AG08396 (cell line): Measurements from ENCODE around the gene MRPS18A.

Source experiments
- DNase-seq: peaks from one replicate; pipeline ENCODE4 v3.0.0; 2012; ENCODE audit warnings: low spot score, mixed read lengths

Gene MRPS18A

GRCh38 chr6:43698584-43699349, 11.2 kb upstream of the MRPS18A start:
- DNase-seq, result peak; percentile 66

GRCh38 chr6:43697421-43697820, 9.8 kb upstream of the MRPS18A start:
- DNase-seq, result no peak

GRCh38 chr6:43695967-43696291, 8.3 kb upstream of the MRPS18A start:
- no peak for DNase-seq

- DNase-seq, result no peak
These were observed 7.8 kb upstream of the MRPS18A start for GRCh38 chr6:43695215-43695966.

- no peak for DNase-seq
These were observed 1.8 kb upstream of the MRPS18A start for GRCh38 chr6:43689421-43689820.

- DNase-seq, result no peak
These were observed 533 bp downstream of the MRPS18A start for GRCh38 chr6:43687079-43687436.

GRCh38 chr6:43683708-43684455, 3.7 kb downstream of the MRPS18A start:
- DNase-seq, result no peak

- no peak for DNase-seq
These were observed 4.7 kb downstream of the MRPS18A start for GRCh38 chr6:43682724-43683429.

- no peak for DNase-seq
These were observed 6.3 kb downstream of the MRPS18A start for GRCh38 chr6:43681303-43681702.

- DNase-seq, result no peak
These were observed 7.0 kb downstream of the MRPS18A start for GRCh38 chr6:43680308-43681200.

GRCh38 chr6:43679057-43679456, 8.5 kb downstream of the MRPS18A start:
- DNase-seq, result no peak

- DNase-seq, result no peak
These were observed 9.2 kb downstream of the MRPS18A start for GRCh38 chr6:43678341-43678740.

GRCh38 chr6:43677759-43678158, 9.8 kb downstream of the MRPS18A start:
- DNase-seq, result no peak

GRCh38 chr6:43676962-43677606, 10.5 kb downstream of the MRPS18A start:
- no peak for DNase-seq

GRCh38 chr6:43674921-43675320, 12.7 kb downstream of the MRPS18A start:
- no peak for DNase-seq

- no peak for DNase-seq
These were observed 13.3 kb downstream of the MRPS18A start for GRCh38 chr6:43674291-43674690.

GRCh38 chr6:43673444-43674084, 14.0 kb downstream of the MRPS18A start:
- no peak for DNase-seq

- no peak for DNase-seq
These were observed 15.5 kb downstream of the MRPS18A start for GRCh38 chr6:43671801-43672690.
